ENCODE data around the gene MVP.

The MVP gene

DNA sequence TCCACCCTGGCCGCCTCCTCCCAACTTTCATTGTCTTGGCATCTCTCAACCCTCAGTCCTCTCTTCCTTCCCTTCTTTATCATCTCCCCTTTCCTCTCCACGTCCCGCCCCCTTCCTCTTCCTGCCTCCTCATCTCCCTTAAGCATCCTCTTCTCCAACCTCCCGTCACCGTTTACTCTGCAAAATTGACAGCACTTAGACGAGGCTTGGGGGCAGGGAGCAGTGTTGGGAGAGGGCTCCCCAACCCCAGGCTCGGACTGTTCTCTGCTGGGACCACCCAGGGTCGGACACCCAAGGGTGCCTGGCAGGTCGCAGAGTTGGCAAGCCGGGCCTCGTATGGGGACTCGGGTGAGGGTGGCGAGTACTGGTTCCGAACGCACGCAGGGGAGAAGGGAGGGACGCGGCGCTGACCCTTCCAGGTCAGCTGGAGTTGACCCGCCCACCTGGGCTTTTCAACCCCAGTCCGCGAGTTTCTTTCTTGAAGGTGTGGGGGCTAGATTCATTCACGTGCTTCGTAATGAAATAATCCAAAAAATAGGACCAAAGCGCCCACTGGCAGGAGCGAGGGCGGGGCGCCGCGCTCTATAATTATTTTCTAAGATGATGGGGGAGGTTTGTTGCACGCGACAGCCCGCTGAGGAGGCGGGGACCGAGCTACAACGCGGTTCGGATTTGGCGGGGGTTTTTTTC lies 5.1 kb upstream of the MVP start:
- H2AFZ ChIP-seq (ENCODE audit: low read depth), result peak overlapping the region; percentile 62; the same call in 1 of the 2 replicates

DNA sequence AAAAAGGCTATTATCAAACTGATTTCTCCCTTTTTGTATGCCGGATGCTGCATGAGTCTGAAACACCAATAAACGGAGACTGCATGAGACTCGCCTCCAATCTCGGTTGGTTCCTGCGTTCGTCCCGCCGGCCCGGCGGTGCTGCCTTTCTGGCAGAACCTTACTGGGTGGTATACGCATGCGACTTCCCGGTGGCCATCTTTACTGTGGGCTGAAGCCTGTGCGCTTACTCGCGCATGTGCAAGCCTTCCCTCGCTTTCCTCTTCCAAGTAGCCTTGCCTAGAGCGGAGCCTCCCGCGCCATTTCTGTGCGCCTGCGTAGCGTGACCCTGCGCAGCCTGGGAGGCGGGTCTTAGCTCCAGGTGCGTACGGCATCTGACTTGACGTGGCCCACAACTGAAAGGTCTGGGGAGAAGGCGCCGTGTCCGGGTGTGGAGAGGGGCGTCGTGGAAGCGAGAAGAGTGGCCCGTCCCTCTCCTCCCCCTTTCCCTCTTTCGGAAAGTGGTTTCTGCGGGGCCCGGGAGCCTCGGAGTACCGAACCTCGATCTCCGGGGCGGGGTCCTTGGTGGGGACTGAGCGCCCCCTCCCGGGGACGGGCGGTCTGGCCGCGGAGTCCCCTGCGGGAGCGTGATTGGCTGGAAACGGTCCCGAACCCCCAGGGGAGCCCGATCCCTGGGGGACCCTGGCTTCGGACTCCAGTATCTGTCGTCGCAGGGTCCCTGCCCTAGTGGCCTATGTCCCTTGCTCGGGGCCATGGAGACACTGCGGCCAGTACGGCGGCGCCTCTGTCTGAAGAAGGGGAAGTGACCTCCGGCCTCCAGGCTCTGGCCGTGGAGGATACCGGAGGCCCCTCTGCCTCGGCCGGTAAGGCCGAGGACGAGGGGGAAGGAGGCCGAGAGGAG lies 4.2 kb upstream of the MVP start, which contains the start of gene PAGR1:
Gene PAGR1, plus strand, starts transcription at position 360 of the 901 bp plus-strand sequence. Its CDS starts 374 bp downstream, at position 734.
- H3K4me1 ChIP-seq (ENCODE audit: low read depth, poor library complexity, severe bottlenecking), result peaks cover 59% of the 10 kb centered on the region
- H3K9ac ChIP-seq, result peak within 1 kb of the TSS; percentile 63
- H2AFZ ChIP-seq (ENCODE audit: low read depth), result peak within 1 kb of the TSS; percentile 62

More for the DNA sequence above, 5.1 kb upstream of the MVP start:
- Histone ChIP-seq H3K9ac (peak overlapping the region; percentile 63; the same call in 1 of the 2 replicates), H3K4me1 (ENCODE audit: low read depth, poor library complexity, severe bottlenecking) (peaks cover 60% of the 10 kb centered on the region), H3K36me3 (ENCODE audit: insufficient read depth) (no peaks in the 10 kb centered on the region), H3K4me2 (peak overlapping the region; percentile 77), H3K27me3 (ENCODE audit: insufficient read depth, low read depth) (no peaks in the 10 kb centered on the region), H3K79me2 (ENCODE audit: insufficient read depth, low read depth) (peaks cover 27% of the 10 kb centered on the region), H4K20me1 (ENCODE audit: insufficient read depth) (no peaks in the 10 kb centered on the region), H3K4me3 (IDR thresholded peaks at IDR 0.05; ENCODE audit: insufficient read depth, low read depth, low read length) (no peak overlapping the region), H3K27ac (peak overlapping the region; percentile 58; the same call in 1 of the 2 replicates)
- TF ChIP-seq, protein P1, sequence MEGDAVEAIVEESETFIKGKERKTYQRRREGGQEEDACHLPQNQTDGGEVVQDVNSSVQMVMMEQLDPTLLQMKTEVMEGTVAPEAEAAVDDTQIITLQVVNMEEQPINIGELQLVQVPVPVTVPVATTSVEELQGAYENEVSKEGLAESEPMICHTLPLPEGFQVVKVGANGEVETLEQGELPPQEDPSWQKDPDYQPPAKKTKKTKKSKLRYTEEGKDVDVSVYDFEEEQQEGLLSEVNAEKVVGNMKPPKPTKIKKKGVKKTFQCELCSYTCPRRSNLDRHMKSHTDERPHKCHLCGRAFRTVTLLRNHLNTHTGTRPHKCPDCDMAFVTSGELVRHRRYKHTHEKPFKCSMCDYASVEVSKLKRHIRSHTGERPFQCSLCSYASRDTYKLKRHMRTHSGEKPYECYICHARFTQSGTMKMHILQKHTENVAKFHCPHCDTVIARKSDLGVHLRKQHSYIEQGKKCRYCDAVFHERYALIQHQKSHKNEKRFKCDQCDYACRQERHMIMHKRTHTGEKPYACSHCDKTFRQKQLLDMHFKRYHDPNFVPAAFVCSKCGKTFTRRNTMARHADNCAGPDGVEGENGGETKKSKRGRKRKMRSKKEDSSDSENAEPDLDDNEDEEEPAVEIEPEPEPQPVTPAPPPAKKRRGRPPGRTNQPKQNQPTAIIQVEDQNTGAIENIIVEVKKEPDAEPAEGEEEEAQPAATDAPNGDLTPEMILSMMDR (conservative IDR thresholded peaks at IDR 0.05; ENCODE audit: low read depth, low read length), result no peak

DNA sequence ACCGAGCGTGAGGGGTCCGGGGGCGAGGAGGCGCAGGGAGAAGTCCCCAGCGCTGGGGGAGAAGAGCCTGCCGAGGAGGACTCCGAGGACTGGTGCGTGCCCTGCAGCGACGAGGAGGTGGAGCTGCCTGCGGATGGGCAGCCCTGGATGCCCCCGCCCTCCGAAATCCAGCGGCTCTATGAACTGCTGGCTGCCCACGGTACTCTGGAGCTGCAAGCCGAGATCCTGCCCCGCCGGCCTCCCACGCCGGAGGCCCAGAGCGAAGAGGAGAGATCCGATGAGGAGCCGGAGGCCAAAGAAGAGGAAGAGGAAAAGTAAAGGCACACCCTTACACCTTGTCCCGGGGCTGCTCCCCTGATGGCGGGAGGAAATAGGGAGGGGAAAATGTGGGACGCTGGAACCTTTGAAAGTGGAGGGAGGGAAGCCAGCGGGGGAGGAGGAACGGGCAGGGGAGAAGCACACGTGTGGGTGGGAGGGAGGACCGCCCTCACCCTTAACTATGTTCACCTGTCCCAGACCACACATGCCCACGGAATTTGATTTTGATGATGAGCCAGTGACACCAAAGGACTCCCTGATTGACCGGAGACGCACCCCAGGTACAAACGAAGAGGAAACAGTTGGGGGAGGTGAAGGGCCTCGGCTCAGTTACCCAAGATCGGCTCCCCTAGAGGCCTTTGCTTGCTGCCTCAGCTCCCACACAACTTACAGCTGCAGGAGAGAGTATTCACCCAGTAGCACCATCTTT lies 3.4 kb upstream of the MVP start:
- Histone ChIP-seq H3K4me1 (ENCODE audit: low read depth, poor library complexity, severe bottlenecking) (peaks cover 67% of the 10 kb centered on the region), H3K27me3 (ENCODE audit: insufficient read depth, low read depth) (no peaks in the 10 kb centered on the region), H3K4me3 (IDR thresholded peaks at IDR 0.05; ENCODE audit: insufficient read depth, low read depth, low read length) (peak overlapping the region; percentile 17), H2AFZ (ENCODE audit: low read depth) (peak overlapping the region; percentile 62), H3K36me3 (ENCODE audit: insufficient read depth) (no peaks in the 10 kb centered on the region), H3K4me2 (peak overlapping the region; percentile 77), H3K9ac (peak overlapping the region; percentile 63), H4K20me1 (ENCODE audit: insufficient read depth) (no peaks in the 10 kb centered on the region), H3K27ac (peak overlapping the region; percentile 58), H3K79me2 (ENCODE audit: insufficient read depth, low read depth) (peaks cover 24% of the 10 kb centered on the region)
- TF ChIP-seq, protein P1 (conservative IDR thresholded peaks at IDR 0.05; ENCODE audit: low read depth, low read length), result no peak

More for the DNA sequence above, 4.2 kb upstream of the MVP start, which contains the start of gene PAGR1:
- TF ChIP-seq, protein P1 (conservative IDR thresholded peaks at IDR 0.05; ENCODE audit: low read depth, low read length), result peak; percentile 79
- H4K20me1 ChIP-seq (ENCODE audit: insufficient read depth), result no peaks in the 10 kb centered on the region
- peak within 1 kb of the TSS; percentile 58 for H3K27ac ChIP-seq
- no peaks in the 10 kb centered on the region for H3K36me3 ChIP-seq (ENCODE audit: insufficient read depth)
- H3K4me2 ChIP-seq, result peak within 1 kb of the TSS; percentile 77
- H3K27me3 ChIP-seq (ENCODE audit: insufficient read depth, low read depth), result no peaks in the 10 kb centered on the region
- H3K79me2 ChIP-seq (ENCODE audit: insufficient read depth, low read depth), result peaks cover 24% of the 10 kb centered on the region
- H3K4me3 ChIP-seq (IDR thresholded peaks at IDR 0.05; ENCODE audit: insufficient read depth, low read depth, low read length), result peak within 1 kb of the TSS; percentile 17

DNA sequence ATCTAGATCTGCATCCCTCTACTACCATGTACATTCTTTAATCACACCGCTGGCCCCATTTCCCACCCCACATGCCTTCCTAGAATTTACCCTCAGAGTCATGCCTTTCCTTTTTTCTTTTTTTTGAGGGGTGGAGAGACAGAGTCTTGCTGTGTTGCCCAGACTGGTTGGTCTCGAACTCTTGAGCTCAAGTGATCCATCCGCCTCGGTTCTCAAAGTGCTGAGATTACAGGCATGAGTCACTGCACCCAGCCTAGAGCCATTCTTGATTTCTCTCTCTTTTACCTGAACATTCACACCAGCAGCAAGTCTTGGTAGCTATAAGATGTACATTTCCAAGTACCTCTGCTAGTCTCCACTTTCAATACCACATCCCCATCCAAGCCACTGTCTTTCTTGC lies 2.2 kb upstream of the MVP start:
- no peak overlapping the region for H3K4me3 ChIP-seq (IDR thresholded peaks at IDR 0.05; ENCODE audit: insufficient read depth, low read depth, low read length)
- TF ChIP-seq, protein P1 (conservative IDR thresholded peaks at IDR 0.05; ENCODE audit: low read depth, low read length), result no peak
- peaks cover 27% of the 10 kb centered on the region for H3K79me2 ChIP-seq (ENCODE audit: insufficient read depth, low read depth)
- H3K27me3 ChIP-seq (ENCODE audit: insufficient read depth, low read depth), result no peaks in the 10 kb centered on the region
- H4K20me1 ChIP-seq (ENCODE audit: insufficient read depth), result no peaks in the 10 kb centered on the region
- 0 out of 2 replicates have a peak overlapping the region, but pooled peaks have one; percentile 5 for H3K27ac ChIP-seq
- H3K4me1 ChIP-seq (ENCODE audit: low read depth, poor library complexity, severe bottlenecking), result peaks cover 66% of the 10 kb centered on the region
- H3K9ac ChIP-seq, result no peak overlapping the region
- H3K4me2 ChIP-seq, result peak overlapping the region; percentile 77
- H3K36me3 ChIP-seq (ENCODE audit: insufficient read depth), result no peaks in the 10 kb centered on the region
- H2AFZ ChIP-seq (ENCODE audit: low read depth), result no peak overlapping the region

Data from KMS-11 (cell line).